SK-N-MC (cell line): ENCODE measurements around the gene SMIM41.

Source experiments
- EZH2 ChIP-seq: fragments of 200-600 bp; sonication (generic); IDR thresholded peaks from one replicate; pipeline ENCODE4 v1.6.1; 2017; ENCODE audit warnings: antibody characterized with exemption
- FOXP2 ChIP-seq: optimal IDR thresholded peaks from 2 replicates; pipeline ENCODE3; 2011; ENCODE audit warnings: mild to moderate bottlenecking, moderate library complexity; ENCODE audit not compliant: insufficient read depth; ENCODE audit errors: extremely low read length, control extremely low read depth
- POLR2AphosphoS5 ChIP-seq: IDR thresholded peaks from 2 replicates; pipeline ENCODE4 v1.6.1; 2012; ENCODE audit warnings: mild to moderate bottlenecking, low read depth, low read length, borderline replicate concordance

DNA sequence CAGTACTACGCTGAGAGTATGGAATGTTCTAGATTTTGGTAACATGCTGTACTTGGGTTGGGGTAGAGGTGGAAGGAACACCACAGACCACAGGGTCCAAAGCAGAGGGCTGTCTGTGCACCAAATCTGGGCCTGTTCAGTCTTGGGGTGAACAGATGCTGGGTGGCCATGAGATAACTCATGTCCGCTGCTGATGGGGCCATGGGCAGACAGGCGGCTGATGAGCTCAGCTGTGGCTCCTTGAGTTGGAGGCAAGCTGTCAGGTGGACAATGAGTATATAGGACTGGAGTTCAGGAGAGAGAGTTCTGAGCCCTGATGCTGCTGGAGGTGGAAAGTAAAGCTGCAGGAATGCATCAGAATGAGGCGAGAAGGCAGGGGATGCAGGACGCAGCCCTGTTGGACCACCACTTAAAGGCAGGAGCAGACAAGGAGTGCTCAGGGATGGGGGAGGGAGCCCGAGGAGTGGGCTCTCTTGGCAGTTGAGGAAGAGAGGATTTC, 6.2 kb downstream of the SMIM41 start:
- TF ChIP-seq POLR2AphosphoS5 = no peak
- no peak for TF ChIP-seq EZH2
- no peak for TF ChIP-seq FOXP2
